Keratinocyte (primary cell): Measurements from ENCODE around the gene BOD1. TPM values are rescaled to one million over a fixed set of nuclear protein-coding genes. Genes with fewer than 3 reads are reported as not detected.

Experiments
- DNase-seq: peaks from one replicate; pipeline ENCODE4 v3.0.0-alpha.2; 2011; ENCODE audit warnings: low read depth, missing footprints, low spot score
- FAIRE-seq: peaks from 2 replicates; lab custom pipeline; 2011; peaks lifted over from hg19 to GRCh38; lab: Jason Lieb, UNC
- H2AFZ ChIP-seq: 2 replicates; pipeline ENCODE4 v1.6.0; 2012; ENCODE audit warnings: low read length, control low read depth, inconsistent platforms; ENCODE audit not compliant: control insufficient read depth
- H3K27ac ChIP-seq: 2 replicates; pipeline ENCODE4 v1.5.1; 2011; ENCODE audit warnings: low read length; ENCODE audit not compliant: control insufficient read depth, insufficient read depth
- H3K27me3 ChIP-seq: 3 replicates; pipeline ENCODE4 v1.6.0; 2011; ENCODE audit warnings: low read length; ENCODE audit not compliant: control insufficient read depth, insufficient read depth; ENCODE audit errors: extremely low read depth
- H3K36me3 ChIP-seq, 2 experiments: 2 replicates in 1 of 2; 3 replicates in 1 of 2; pipeline ENCODE4 v1.5.1; 2011; ENCODE audit warnings: low read length in 2 of 2, mild to moderate bottlenecking in 1 of 2; ENCODE audit not compliant: control insufficient read depth in 2 of 2, insufficient read depth in 2 of 2; ENCODE audit errors: extremely low read depth in 1 of 2
- H3K4me1 ChIP-seq: 3 replicates; pipeline ENCODE4 v1.5.1; 2011; ENCODE audit warnings: low read length; ENCODE audit not compliant: control insufficient read depth, insufficient read depth; ENCODE audit errors: extremely low read depth
- H3K4me2 ChIP-seq: 3 replicates; pipeline ENCODE4 v1.6.0; 2011; ENCODE audit warnings: low read depth, low read length; ENCODE audit not compliant: control insufficient read depth, insufficient read depth; ENCODE audit errors: extremely low read depth
- H3K4me3 ChIP-seq, 3 experiments: fragments of 200-600 bp in 1 of 3; sonication (generic) in 1 of 3; 2 replicates in 2 of 3; 3 replicates in 1 of 3; pipeline ENCODE4 v1.5.1; 2011 to 2016; ENCODE audit warnings: low read length in 3 of 3, mild to moderate bottlenecking in 3 of 3, control low read depth in 2 of 3, inconsistent platforms in 1 of 3, low read depth in 1 of 3, mixed read lengths in 1 of 3, mixed run types in 1 of 3, moderate library complexity in 1 of 3; ENCODE audit not compliant: control insufficient read depth in 2 of 3, insufficient read depth in 2 of 3; ENCODE audit errors: extremely low read depth in 1 of 3
- H3K79me2 ChIP-seq: 2 replicates; pipeline ENCODE4 v1.6.0; 2012; ENCODE audit warnings: low read length; ENCODE audit not compliant: control insufficient read depth, insufficient read depth
- H3K9ac ChIP-seq: 3 replicates; pipeline ENCODE4 v1.6.0; 2011; ENCODE audit warnings: low read length; ENCODE audit not compliant: control insufficient read depth, insufficient read depth; ENCODE audit errors: extremely low read depth
- H3K9me1 ChIP-seq: 3 replicates; pipeline ENCODE4 v1.6.0; 2011; ENCODE audit warnings: low read length; ENCODE audit not compliant: control insufficient read depth, insufficient read depth; ENCODE audit errors: extremely low read depth
- H3K9me3 ChIP-seq: 2 replicates; pipeline ENCODE4 v1.5.1; 2012; ENCODE audit warnings: low read depth, low read length; ENCODE audit not compliant: control insufficient read depth
- H4K20me1 ChIP-seq: 3 replicates; pipeline ENCODE4 v1.6.0; 2011; ENCODE audit warnings: low read length; ENCODE audit not compliant: control insufficient read depth, insufficient read depth; ENCODE audit errors: extremely low read depth
- CTCF ChIP-seq, 3 experiments: IDR thresholded peaks in 1 of 3; conservative IDR thresholded peaks in 1 of 3; optimal IDR thresholded peaks in 1 of 3; 2 replicates in 2 of 3; 3 replicates in 1 of 3; pipeline versions ENCODE3 to v1.5.1; 2011; ENCODE audit warnings: low read length in 3 of 3, mild to moderate bottlenecking in 3 of 3, moderate library complexity in 2 of 3, control low read depth in 1 of 3, inconsistent platforms in 1 of 3; ENCODE audit not compliant: insufficient read depth in 2 of 3; ENCODE audit errors: extremely low read depth in 1 of 3
- EZH2 ChIP-seq: IDR thresholded peaks from one replicate; pipeline ENCODE4 v1.6.1; 2012; ENCODE audit warnings: inconsistent platforms, mild to moderate bottlenecking, low read length, moderate library complexity
- dilution Hi-C: fragments of 300-500 bp; cut with MboI; formaldehyde crosslinking; loops from one replicate; pipeline ENCODE4 v1.7.0; 2020; ENCODE audit warnings: low sequenced_read_pairs; ENCODE audit not compliant: extremely low pct_ligation_motif_present
- polyA plus RNA-seq, 5 experiments: library from polyadenylated mRNA; depleted of rRNA in 3 of 5; stranded (reverse) in 3 of 5; stranded (forward) in 1 of 5; unstranded in 1 of 5; fragments of >200 nt; gene quantifications; 1 replicate in 1 of 5; 2 replicates in 3 of 5; 3 replicates in 1 of 5; pipeline versions ENCODE4 v1.2.1 to v1.2.3, GENCODE V29; 2011 to 2012; ENCODE audit warnings: missing spikeins in 2 of 5, low read depth in 1 of 5, low replicate concordance in 1 of 5

BOD1 gene
- polyA plus RNA-seq, 1 donor (not counting 4 experiments of a cell fraction or from before 2014, with no cell fraction given), result 46.8 TPM

GRCh38 chr5:173564106-173564505 lies 52.3 kb downstream of the BOD1 start:
- H3K9me1 ChIP-seq, result no peaks in the 10 kb centered on the region
- H3K79me2 ChIP-seq, result no peaks in the 10 kb centered on the region
- peaks cover 4% of the 10 kb centered on the region for H3K9me3 ChIP-seq
- peaks cover 13% of the 10 kb centered on the region for H3K4me1 ChIP-seq
- DNase-seq (no peak), FAIRE-seq (no peak)
- no peak overlapping the region for H3K27ac ChIP-seq
- H4K20me1 ChIP-seq, result no peaks in the 10 kb centered on the region
- no peak overlapping the region for H3K4me2 ChIP-seq
- H3K36me3 ChIP-seq, result no peaks in the 10 kb centered on the region
- no peak overlapping the region for H3K9ac ChIP-seq
- no peak for TF ChIP-seq EZH2
- TF ChIP-seq CTCF (optimal IDR thresholded peaks at IDR 0.05 in 1 of 3, IDR thresholded peaks at IDR 0.05 in 1 of 3, conservative IDR thresholded peaks at IDR 0.05 in 1 of 3; ENCODE audit: extremely low read depth in 1 of 3, insufficient read depth in 2 of 3, low read length in 3 of 3), result no peak
- H3K4me3 ChIP-seq, result no peak overlapping the region
- no peak overlapping the region for H2AFZ ChIP-seq
- dilution Hi-C loops, result no loop called here
- no peaks in the 10 kb centered on the region for H3K27me3 ChIP-seq

DNA sequence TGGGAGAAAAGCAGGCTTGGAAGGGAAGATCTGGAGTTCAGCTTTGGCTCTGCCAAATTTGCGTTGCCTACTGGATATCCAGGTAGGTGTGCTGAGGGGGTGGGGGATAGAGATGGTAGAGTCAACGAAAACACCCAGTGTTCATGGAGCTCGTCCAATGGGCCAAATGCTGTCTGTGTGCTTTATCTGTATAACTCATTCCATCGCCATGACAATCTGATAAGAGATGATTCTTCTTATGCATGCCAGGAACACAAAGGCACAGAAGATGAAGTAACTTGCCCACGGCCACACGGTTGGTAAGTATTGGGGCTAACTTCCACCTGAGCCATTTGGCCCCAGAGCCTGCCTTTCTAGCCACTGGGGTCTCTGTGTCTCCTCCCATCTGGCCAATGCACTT lies 53.2 kb downstream of the BOD1 start:
- dilution Hi-C loops, result no loop called here
- DNase-seq (no peak), FAIRE-seq (no peak)
- no peaks in the 10 kb centered on the region for H3K9me1 ChIP-seq
- H3K9me3 ChIP-seq, result no peaks in the 10 kb centered on the region
- H3K27me3 ChIP-seq, result no peaks in the 10 kb centered on the region
- no peak overlapping the region for H3K9ac ChIP-seq
- no peak overlapping the region for H2AFZ ChIP-seq
- H3K79me2 ChIP-seq, result no peaks in the 10 kb centered on the region
- H3K4me3 ChIP-seq, result no peak overlapping the region
- H3K27ac ChIP-seq, result no peak overlapping the region
- no peak overlapping the region for H3K4me2 ChIP-seq
- peaks cover 13% of the 10 kb centered on the region for H3K4me1 ChIP-seq
- no peaks in the 10 kb centered on the region for H4K20me1 ChIP-seq
- no peak for TF ChIP-seq CTCF (optimal IDR thresholded peaks at IDR 0.05 in 1 of 3, IDR thresholded peaks at IDR 0.05 in 1 of 3, conservative IDR thresholded peaks at IDR 0.05 in 1 of 3; ENCODE audit: extremely low read depth in 1 of 3, insufficient read depth in 2 of 3, low read length in 3 of 3)
- TF ChIP-seq EZH2, result no peak
- H3K36me3 ChIP-seq, result no peaks in the 10 kb centered on the region
